HG02571 (cell line): ENCODE data around the gene E2F6.

ENCODE experiments used
- ATAC-seq: cut with Tn5 transposase; IDR thresholded peaks from one replicate; pipeline ENCODE4 v1.9.1; 2021; ENCODE audit warnings: mild to moderate bottlenecking, moderate library complexity; ENCODE audit not compliant: unreplicated experiment

The E2F6 gene

DNA sequence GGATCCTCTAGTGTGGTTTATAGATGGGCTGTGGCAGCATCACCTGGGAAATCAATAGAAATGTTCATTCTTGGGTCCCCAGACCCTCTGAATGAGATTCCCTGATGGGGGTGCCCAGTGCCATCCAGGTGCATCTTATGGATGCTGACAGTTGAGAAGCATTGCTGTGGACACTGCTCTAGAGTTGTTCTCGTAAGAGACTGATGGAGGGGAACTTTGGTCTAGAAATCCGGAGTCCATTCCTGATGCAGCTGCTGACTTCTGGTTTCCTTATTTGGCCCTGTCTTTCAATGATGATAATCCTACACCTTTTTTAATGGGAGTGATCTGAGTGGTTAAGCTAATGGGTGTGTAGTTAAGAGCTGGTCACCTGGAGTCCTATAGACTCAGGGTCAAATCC lies 28.3 kb upstream of the E2F6 start:
- ATAC-seq = no peak

DNA sequence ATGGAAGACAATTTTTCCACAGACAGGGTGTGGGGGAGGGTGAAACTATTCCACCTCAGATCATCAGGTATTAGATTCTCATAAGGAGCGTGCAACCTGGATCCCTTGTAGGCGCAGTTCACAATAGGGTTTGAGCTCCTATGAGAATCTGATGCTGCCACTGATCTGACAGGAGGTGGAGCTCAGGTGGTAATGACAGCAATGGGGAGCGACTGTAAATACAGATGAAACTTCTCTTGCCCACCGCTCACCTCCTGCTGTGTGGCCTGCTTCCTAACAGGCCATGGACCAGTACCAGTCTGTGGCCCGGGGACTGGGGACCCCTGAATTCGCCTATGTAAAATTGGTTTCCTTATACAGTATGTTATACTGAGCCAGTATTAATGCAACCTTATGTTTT lies 27.3 kb upstream of the E2F6 start:
- ATAC-seq = no peak

DNA sequence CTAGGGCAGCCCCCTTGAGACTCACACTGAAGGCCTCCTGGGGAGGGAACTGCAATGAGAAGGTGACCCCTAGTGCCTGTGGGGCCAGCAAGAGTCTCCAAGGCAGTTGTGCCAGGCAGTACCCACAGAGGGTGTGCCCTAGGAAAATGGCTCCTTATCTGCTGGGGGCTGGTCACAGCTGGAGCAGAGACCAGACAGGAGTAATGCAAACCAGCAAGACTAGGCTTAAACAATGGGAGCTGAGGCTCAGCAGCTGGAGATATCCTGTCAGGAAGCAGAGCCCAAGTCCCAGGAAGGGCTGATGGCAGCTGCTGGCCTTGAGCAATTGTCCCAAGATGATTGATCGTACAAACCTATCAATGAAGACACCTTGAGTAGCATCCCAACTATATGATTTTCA lies 26.8 kb upstream of the E2F6 start:
- no peak for ATAC-seq

DNA sequence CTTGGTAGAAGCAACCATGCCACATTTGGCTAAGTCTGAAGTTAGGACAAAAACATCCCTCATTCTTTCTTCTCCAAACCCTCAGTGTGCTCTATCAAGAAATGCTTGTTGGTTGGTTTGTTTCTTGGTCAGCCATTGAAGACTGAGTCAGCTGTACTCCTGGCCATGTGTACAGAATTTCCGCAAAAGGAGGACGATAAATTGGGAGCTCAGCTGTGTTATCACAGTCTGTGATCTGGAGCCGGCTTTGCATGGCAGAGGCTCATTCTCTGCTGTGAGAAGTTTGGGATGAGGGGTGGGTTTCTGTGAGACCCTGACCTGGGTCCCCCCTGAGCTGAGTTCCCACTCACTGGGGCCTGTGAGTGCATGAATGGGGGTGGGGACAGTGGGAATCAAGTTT lies 26.3 kb upstream of the E2F6 start:
- no peak for ATAC-seq

DNA sequence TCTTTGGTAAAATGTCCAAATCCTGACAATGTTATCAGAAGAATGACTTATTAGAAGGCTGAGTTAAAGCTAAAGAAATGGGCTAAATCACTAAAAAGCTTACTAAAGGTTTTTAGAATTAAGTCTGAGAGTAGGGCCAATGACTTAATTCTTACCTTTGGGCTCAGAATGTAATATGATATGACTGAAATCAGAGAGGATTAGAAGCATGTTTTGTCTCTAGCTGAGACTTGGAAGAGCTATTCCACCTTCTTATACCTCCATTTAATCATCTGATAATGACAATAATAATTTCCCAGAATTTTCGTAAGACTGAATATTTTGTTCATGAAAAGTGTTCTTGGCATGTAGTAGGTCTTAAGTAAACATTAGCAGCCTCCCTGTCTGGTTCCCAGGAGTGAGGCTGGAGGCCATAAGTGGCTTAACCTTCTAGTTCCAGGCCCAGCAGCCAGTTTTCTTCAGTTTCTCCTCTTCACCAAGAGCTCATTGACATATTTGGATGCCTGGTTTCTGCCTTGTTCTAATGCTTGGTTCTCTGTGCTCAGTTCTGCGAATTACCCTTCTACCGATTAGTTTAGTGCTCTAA lies 25.5 kb upstream of the E2F6 start:
- no peak for ATAC-seq

DNA sequence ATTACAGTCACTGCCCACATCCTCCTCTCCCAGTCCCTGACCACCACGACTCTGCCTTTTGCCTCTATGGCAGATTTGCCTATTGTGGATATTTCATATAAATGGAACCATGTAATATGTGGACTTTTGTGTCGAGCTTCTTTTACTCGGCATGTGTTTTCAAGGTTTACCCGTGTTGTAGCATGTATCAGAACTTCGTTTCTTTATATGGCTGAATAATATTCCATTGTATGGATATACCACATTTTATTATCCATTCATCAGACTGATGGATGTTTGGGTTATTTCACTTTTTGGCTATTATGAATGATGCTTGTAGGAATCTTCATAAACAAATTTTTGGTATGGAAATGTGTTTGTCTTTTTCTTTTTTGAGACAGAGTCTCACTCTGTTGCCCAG lies 24.2 kb upstream of the E2F6 start:
- ATAC-seq = no peak

DNA sequence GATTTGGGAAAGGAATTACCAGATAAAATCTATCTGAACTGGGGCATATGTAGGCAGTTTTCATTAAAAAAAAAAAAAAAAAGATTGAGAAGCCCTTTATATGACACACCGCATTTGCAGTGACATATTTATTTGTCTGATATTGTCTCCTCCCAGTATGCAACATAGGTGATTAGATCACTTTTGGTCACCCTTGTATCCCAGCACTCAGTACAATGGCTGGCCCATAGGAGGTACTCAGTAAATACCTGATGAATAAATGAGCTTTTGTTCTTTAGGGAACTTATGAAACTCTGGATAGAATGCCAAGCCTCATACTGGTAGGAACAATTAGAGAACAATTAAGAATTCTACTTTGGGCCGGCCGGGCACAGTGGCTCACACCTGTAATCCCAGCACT lies 22.8 kb upstream of the E2F6 start:
- no peak for ATAC-seq

DNA sequence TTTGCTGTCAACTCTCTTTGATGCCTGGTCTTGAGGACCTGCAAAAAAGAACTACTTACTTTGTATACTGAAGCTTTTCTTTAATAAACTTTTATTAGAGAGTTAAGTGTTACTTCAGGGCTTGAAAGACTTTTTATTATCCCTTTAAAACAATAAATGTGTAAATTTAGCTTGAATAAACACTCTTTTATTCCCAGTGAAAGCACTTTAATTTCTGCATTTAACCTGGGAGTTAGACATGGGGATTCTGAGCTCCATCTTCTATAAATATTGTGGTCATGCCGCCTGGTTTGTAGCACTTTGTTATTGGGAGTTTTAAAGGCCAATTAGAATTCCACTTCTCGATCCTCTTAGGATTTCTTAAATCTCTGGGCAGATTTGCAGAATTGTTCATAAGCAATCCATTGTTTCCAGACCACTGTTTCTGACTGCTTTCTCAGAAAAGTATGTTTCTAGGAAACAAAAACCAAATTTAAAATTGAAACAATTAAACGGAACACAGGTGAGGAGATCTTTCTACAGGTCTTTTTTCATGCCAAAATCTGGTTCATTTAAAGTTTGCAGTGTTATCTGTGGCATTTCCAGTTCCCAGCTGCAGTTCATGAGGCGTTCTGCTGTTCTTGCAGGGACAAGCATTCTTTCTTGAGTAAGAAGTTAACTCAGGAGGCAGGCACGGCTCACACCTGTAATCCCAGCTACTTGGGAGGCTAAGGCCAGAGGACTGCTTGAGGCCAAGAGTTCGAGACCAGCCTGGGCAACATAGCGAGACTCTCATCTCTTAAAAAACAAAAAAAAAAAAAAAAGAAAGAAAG lies 18.1 kb upstream of the E2F6 start:
- ATAC-seq = no peak

DNA sequence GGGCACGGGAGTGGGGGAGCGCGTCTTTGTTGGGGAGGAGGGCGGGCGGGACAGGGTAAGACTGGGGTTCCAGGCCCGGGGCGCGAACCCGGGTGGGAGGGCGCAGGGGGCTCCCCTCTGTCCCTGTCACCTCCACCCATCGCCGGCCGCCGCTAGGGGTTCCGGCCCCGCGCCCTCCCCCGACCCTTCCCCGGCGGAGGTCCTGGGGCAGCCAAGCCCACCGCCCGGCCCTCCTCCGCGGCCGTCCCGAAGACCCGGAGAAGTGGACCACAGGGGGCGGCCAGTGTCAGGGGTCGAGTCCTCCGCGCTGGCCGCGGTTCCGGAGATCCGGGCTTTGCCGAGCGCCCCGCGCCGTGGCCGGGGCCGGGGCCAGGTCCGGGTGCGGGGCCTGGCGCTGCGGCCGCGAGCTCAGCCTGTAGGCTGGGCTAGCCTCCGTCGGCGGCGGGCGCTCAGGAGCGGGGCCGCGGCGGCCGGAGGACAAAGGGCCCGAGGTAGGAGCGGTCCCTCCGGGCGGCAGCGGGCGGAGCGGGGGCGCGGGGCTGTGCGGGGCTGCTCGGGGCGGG lies 16.6 kb upstream of the E2F6 start:
- no peak for ATAC-seq

DNA sequence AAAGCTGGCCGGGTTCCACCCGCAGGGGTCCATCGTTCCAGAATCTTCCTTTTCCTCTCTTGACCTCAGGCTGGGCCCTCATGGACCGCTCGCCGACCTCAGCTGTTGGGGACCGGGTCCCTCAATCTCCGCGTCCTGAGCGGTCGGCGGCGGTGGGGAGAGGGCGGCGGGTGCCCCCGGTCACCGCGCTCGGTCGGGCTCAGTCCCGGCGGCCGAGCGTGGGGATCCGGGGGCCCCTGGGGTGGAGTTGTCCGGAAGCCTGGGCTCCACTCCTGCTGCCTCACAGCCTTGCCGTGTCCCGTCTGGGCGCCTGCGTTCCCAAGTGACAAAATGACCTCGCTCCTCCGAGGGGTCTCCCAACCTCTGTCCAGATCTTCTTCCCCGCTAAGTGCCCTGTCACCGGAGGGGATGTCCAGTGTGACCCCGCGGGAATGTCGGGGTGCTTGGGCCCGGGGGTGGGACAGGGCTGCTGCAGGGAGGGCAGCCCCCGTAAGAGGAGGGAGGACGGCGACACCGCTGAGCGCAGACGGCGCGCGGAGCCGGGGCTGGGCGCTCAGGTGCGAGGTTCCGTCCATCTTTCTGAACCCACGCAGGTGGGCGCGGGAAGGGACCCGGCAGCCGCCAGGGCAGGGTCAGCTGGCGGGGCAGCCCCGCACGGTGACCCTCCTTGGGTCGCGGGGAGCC lies 16.0 kb upstream of the E2F6 start:
- ATAC-seq = no peak

DNA sequence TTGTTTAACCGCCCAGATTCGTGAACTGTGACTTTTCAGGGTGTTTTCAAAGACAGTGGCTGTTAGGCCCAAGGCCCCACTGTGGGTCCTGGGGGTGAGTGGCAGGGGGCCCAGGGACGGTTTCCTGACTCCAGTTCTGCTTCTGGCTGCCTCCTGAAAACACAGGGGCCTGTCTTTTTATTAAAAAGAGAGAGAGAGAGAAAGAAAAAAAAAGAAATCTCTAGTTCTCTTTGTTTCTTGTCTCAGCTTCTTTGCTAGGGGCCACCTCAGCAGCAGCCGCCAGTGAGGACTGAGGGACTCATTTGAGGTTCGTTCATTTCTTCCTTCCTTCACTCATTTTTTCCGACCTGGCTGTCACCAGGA lies 15.4 kb upstream of the E2F6 start:
- ATAC-seq = no peak

DNA sequence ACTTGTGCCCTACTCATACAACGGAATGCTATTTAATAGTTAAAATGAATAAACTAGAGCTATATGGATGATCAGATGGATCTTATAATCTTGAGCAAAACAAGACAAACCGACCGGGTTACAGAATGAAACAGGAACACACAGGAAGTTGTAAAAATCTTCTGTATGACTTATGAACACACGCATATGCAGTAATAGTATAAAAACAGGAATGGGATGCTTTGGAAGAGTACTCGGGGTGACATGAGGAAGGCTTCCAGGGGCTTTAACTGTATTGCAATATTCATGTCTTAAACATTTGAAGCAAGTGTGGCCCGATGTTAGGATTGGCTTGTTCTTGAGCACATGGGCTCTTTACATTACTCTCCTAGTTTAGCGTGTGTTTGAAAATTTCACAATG lies 14.9 kb upstream of the E2F6 start:
- ATAC-seq = no peak

DNA sequence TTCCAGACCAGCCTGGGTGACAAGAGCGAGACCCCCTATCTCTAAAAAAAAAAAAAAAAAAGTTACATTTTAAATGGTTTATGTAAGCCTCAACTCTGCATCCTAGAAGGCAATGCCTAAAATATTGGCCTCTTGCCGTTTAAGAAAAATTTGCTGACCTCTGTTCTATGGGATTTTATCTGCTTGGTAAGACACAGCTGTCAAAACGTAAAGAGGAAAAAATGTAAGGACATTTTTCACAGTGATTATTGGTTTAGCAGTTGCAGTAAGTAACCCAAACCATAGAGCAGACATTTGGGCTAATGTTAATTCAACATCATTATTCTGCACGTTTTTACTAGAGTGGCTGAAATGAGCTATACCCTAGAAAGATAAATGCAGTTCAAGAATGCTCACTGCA lies 14.4 kb upstream of the E2F6 start:
- no peak for ATAC-seq

DNA sequence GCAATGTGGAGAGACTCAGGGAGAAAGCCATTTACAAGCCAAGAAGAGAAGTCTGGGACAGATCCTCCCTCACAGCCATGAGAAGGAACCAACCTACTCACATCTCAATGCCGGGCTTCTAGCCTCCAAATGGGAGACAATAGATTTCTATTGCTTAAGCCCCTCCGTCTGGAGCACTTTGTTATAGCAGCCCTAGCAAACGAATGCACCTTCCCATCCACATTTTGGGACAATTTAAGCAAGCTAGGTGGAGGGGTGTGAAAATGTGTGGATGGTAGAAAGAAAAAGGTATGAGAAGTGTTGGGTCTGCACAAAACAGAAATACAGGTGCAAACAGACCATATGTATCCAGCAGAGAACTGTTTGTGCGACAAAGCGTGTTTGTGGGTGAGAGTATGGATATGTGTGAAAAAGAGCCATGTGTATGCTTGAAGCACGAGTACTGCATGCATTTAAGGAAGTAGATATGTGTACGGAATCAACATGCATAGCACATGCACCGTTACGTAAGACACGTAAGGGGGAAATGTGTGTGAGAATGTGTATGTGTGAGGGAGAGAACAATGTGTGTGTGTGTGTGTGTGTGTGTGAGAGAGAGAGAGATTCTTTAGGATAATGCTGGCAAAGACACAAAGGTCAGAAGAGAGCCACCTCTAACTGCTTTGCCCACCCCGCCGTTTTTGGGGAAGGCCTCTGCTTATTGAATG lies 13.1 kb upstream of the E2F6 start:
- ATAC-seq = no peak

DNA sequence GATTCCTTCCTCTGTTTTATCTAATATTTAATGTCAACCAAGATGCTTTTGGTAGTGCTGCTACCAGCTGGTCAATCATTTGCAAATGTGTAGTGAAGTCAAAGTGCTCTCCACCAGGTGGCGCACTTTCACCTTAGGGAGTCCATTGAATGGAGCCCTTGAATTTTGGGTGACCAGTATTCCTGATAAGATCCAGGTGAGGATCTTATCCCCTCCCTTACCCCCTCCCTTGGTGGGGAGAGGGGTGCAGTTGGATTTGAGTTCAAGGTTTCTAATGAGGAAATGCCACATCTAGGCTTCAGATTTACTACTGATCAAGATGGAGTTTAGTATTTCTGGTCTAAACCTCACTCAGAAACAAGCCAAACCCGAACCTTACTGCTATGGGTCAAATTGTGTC lies 12.0 kb upstream of the E2F6 start:
- ATAC-seq = peak; percentile 63

DNA sequence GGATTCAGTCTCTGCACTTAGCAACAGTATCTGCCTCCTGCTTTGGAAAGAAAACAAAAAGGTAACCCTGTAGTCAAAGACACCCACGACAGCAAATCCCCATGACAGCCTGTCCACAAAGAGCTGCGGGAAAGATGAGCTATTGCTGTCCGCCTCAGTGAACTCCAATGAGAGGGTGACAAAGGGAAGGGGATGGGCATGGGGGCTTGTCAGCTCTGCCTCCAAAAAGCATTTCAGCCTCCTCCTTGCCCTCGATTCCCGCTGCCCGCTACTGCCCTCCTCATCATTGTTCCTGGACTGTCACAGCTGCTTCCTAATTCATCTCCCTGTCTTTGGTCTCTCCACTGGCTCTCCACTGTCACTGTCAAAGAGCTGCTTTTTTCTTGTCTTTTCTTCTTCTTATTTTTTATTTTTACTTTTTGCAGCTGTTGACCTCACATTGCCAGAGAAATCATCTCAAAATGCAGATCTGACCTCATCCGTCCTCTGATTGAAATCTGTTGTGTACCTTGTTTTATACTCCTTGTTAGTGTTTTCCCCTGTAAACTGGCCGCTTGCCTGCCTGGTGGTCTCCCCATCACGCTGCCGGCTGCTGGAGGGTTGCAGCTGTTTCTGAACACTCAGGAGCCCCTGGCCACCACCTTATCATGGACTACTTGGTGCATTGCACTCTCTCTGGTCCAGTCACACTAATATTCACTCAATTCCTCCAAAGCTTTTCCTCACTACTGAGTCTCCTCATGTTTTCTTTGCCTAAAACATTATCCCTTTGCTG lies 7.9 kb upstream of the E2F6 start:
- no peak for ATAC-seq

DNA sequence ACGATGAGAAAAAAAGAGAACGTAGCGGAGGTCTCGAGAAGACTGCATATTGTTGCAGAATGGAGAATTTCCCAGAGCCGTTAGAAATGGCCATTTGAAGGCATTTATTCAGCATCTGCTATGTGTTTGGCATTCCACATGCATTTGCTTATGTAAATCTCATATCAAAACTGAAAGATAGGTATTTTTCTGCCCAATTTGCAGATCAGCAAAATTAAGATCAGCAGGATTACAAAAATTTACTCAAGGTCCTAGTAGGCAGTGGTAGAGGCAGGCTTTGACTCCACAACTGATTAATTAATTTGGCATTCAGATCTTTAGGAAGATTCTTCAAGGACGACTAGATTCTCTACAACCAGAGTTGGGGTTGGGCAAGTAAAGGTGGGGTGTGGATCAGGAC lies 1.8 kb upstream of the E2F6 start:
- ATAC-seq = no peak

DNA sequence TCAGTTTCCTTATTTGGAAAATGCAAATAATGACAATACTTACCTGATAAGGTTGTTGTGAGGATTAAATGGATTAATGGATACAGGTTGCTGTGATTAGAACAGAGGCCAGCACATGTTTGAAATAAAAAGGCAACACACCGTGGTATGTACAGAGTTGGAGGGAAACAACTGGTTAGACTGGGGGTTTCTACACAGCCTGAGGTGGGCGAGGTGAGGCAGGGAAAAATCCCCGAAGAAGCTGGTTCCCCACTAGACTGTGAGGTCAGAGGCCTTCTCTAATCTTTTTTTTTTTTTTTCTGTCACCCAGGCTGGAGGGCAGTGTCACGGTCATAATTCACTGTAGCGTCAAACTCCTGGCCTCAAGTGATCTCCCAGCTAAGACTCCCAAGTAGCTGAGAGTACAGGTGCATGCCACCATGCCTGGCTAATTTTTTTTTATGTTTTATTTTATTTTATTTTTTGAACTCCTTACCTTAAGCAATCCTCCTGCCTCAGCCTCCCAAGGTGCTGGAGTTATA lies 1.2 kb upstream of the E2F6 start:
- ATAC-seq = no peak

DNA sequence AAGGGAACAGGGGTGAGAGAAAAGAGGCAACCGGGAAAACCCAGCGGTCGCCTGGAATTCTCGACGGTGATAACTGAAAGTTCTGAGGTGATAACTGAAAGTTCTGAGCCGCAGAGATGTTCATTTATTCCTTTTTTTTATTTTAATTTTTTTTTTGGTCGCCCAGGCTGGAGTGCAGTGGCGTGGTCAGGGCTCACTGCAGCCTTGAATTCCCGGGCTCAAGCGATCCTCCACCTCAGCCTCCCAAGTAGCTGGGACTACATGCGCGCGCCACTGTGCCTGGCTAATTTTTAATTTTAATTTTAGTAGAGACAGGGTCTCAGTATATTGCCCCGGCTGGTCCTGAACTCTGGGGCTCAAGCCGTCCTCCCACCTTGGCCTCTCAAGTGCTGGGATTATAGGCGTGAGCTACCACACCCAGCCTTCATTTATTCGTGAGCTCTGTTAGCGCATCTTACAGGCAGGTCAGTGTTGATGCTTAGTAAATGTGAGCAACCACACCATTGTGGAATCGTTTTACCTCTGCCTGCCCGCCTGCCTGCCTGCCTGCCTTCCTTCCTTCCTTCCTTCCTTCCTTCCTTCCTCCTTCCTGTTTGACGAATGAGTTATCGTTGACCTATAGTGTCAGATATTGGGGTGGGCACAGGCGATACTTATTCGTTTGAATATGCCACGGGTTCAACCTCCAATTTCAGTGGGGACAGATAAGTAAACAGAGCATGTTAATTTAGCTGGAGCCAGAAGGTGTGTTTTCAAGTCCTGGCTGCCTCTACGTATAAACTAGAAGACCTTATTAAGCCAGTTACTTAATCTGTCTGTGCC lies 557 bp upstream of the E2F6 start:
- peak; percentile 8 for ATAC-seq

DNA sequence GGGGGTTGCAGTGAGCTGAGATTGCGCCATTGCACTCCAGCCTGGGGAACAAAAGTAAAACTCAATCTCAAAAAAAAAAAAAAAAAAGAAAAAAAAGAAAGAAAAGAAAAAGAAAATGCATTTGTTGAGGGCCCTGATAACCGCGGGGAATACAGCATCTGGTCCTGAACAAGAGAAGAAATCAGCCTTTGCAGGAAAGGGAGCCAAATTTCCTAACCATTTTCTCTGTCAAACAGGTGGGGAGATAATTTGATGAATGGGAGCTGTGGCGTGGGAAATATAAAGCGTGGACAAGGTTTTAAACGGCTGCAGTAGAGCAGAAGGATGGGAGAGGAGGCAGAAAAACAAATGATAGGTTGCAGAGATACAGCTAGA lies 864 bp downstream of the E2F6 start:
- no peak for ATAC-seq
